ENCODE results near the gene PHYKPL. TPM values are rescaled to one million over a fixed set of nuclear protein-coding genes. Genes with fewer than 3 reads are reported as not detected.

PHYKPL gene
- total RNA-seq, 3 donors from 2014 or later (not counting 1 experiment from before 2014, with no cell fraction given): 111 to 134 (median 131) TPM

- H3K27me3 ChIP-seq (ENCODE audit: control insufficient read depth, insufficient read depth, low read length): no peaks in the 10 kb centered on the region
- peaks cover 23% of the 10 kb centered on the region for H3K4me1 ChIP-seq (ENCODE audit: control insufficient read depth, insufficient read depth, low read length)
- no peaks in the 10 kb centered on the region for H3K36me3 ChIP-seq (ENCODE audit: control insufficient read depth, insufficient read depth, low read length)
- H3K4me1 Mint-ChIP-seq: peaks cover 32 to 42% of the 10 kb centered on the region in 2 donors
- DNase-seq: no peak
- ATAC-seq: no peak
- intact Hi-C loops (cut with micrococcal nuclease): no loop called here
- 90% methylated on average over 7 of the region's 7 CpGs for whole genome bisulfite sequencing (ENCODE audit: insufficient coverage)
- no peaks in the 10 kb centered on the region for H3K9me3 ChIP-seq (ENCODE audit: control insufficient read depth, insufficient read depth, low read length)
- peak overlapping the region; percentile 81 for H3K4me3 Mint-ChIP-seq
- H3K27ac ChIP-seq (ENCODE audit: low read length): no peak overlapping the region
- TF ChIP-seq, protein P1, sequence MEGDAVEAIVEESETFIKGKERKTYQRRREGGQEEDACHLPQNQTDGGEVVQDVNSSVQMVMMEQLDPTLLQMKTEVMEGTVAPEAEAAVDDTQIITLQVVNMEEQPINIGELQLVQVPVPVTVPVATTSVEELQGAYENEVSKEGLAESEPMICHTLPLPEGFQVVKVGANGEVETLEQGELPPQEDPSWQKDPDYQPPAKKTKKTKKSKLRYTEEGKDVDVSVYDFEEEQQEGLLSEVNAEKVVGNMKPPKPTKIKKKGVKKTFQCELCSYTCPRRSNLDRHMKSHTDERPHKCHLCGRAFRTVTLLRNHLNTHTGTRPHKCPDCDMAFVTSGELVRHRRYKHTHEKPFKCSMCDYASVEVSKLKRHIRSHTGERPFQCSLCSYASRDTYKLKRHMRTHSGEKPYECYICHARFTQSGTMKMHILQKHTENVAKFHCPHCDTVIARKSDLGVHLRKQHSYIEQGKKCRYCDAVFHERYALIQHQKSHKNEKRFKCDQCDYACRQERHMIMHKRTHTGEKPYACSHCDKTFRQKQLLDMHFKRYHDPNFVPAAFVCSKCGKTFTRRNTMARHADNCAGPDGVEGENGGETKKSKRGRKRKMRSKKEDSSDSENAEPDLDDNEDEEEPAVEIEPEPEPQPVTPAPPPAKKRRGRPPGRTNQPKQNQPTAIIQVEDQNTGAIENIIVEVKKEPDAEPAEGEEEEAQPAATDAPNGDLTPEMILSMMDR (IDR thresholded peaks at IDR 0.05): no peak
- peak overlapping the region; percentile 50 to 82 for H3K27ac Mint-ChIP-seq
- H3K4me3 ChIP-seq (ENCODE audit: low read length): no peak overlapping the region
- no peaks in the 10 kb centered on the region for H3K9me3 Mint-ChIP-seq
- peaks cover 0 to 7% of the 10 kb centered on the region in 2 donors for H3K27me3 Mint-ChIP-seq (ENCODE audit: low read depth in 2 of 2)
- no peaks in the 10 kb centered on the region for H3K36me3 Mint-ChIP-seq
Observed at GRCh38 chr5:178192787-178193186, 39.8 kb downstream of the PHYKPL start.

- Histone ChIP-seq H3K36me3 (ENCODE audit: control insufficient read depth, insufficient read depth, low read length) (no peaks in the 10 kb centered on the region), H3K4me3 (ENCODE audit: low read length) (no peak overlapping the region), H3K9me3 (ENCODE audit: control insufficient read depth, insufficient read depth, low read length) (no peaks in the 10 kb centered on the region), H3K4me1 (ENCODE audit: control insufficient read depth, insufficient read depth, low read length) (peaks cover 23% of the 10 kb centered on the region), H3K27ac (ENCODE audit: low read length) (no peak overlapping the region), H3K27me3 (ENCODE audit: control insufficient read depth, insufficient read depth, low read length) (no peaks in the 10 kb centered on the region)
- ATAC-seq (no peak), DNase-seq (no peak)
- Mint-ChIP-seq H3K27me3 (ENCODE audit: low read depth in 2 of 2) (peaks cover 0 to 7% of the 10 kb centered on the region in 2 donors), H3K36me3 (no peaks in the 10 kb centered on the region), H3K4me1 (peaks cover 32 to 40% of the 10 kb centered on the region in 2 donors), H3K9me3 (no peaks in the 10 kb centered on the region), H3K27ac (peak overlapping the region in 1 of 2 donors; percentile 50), H3K4me3 (peak overlapping the region; percentile 14)
- TF ChIP-seq, protein P1 (IDR thresholded peaks at IDR 0.05): no peak
- intact Hi-C loops (cut with micrococcal nuclease): no loop called here
- 97% methylated on average over 2 of the region's 2 CpGs for WGBS (ENCODE audit: insufficient coverage)
Observed at GRCh38 chr5:178192244-178192643, 40.4 kb downstream of the PHYKPL start.

- no peak overlapping the region for H3K4me3 ChIP-seq (ENCODE audit: low read length)
- H3K4me1 ChIP-seq (ENCODE audit: control insufficient read depth, insufficient read depth, low read length): peaks cover 23% of the 10 kb centered on the region
- H3K27ac ChIP-seq (ENCODE audit: low read length): no peak overlapping the region
- Mint-ChIP-seq H3K27ac (no peak overlapping the region), H3K36me3 (no peaks in the 10 kb centered on the region), H3K9me3 (no peaks in the 10 kb centered on the region), H3K4me3 (no peak overlapping the region), H3K27me3 (ENCODE audit: low read depth in 2 of 2) (peaks cover 0 to 7% of the 10 kb centered on the region in 2 donors), H3K4me1 (peaks cover 32 to 39% of the 10 kb centered on the region in 2 donors)
- DNase-seq: no peak
- H3K36me3 ChIP-seq (ENCODE audit: control insufficient read depth, insufficient read depth, low read length): no peaks in the 10 kb centered on the region
- TF ChIP-seq, protein P1 (IDR thresholded peaks at IDR 0.05): no peak
- 67% methylated on average over 3 of the region's 4 CpGs for WGBS (ENCODE audit: insufficient coverage)
- intact Hi-C loops (cut with micrococcal nuclease): no loop called here
- no peaks in the 10 kb centered on the region for H3K9me3 ChIP-seq (ENCODE audit: control insufficient read depth, insufficient read depth, low read length)
- ATAC-seq: no peak
- H3K27me3 ChIP-seq (ENCODE audit: control insufficient read depth, insufficient read depth, low read length): no peaks in the 10 kb centered on the region
Observed at GRCh38 chr5:178191661-178192060, 40.9 kb downstream of the PHYKPL start.

DNA sequence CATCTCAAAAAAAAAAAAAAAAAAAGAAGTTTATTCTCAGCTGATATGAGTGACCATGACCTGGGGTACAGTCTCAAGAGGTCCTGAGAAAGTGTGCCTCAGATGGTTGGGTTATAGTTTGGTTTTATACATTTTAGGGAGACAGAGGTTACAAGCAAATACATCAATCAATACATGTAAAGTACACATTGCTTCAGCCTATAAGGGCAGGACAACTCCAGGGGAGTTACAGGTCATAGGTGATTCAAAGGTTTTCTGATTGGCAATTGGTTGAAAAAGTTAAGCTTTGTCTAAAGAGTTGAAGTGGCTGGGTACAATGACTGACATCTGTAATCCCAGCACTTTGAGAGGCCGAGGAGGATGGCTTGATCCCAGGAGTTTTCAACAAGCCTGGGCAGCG is 43.2 kb downstream of the PHYKPL start:
- no peak overlapping the region for H3K4me3 Mint-ChIP-seq
- no peaks in the 10 kb centered on the region for H3K9me3 Mint-ChIP-seq
- no peak overlapping the region for H3K27ac Mint-ChIP-seq
- no peaks in the 10 kb centered on the region for H3K27me3 ChIP-seq (ENCODE audit: control insufficient read depth, insufficient read depth, low read length)
- H3K36me3 ChIP-seq (ENCODE audit: control insufficient read depth, insufficient read depth, low read length): no peaks in the 10 kb centered on the region
- no peak overlapping the region for H3K4me3 ChIP-seq (ENCODE audit: low read length)
- ATAC-seq (no peak), DNase-seq (no peak)
- peaks cover 17% of the 10 kb centered on the region for H3K4me1 ChIP-seq (ENCODE audit: control insufficient read depth, insufficient read depth, low read length)
- no peak overlapping the region for H3K27ac ChIP-seq (ENCODE audit: low read length)
- H3K27me3 Mint-ChIP-seq (ENCODE audit: low read depth in 2 of 2): peaks cover 0 to 7% of the 10 kb centered on the region in 2 donors
- no peaks in the 10 kb centered on the region for H3K9me3 ChIP-seq (ENCODE audit: control insufficient read depth, insufficient read depth, low read length)
- peaks cover 16 to 22% of the 10 kb centered on the region in 2 donors for H3K4me1 Mint-ChIP-seq
- 48% methylated on average over 2 of the region's 2 CpGs for WGBS (ENCODE audit: insufficient coverage)
- TF ChIP-seq, protein P1 (IDR thresholded peaks at IDR 0.05): no peak
- intact Hi-C loops (cut with micrococcal nuclease): no loop called here
- H3K36me3 Mint-ChIP-seq: no peaks in the 10 kb centered on the region

Data from natural killer cell (primary cell).